GM12892 (cell line): ENCODE results near the gene TSPAN5.

Experiments used
- POLR2A ChIP-seq: IDR thresholded peaks from 2 replicates; pipeline ENCODE4 v1.6.1; 2011; ENCODE audit warnings: low read depth, low read length, control low read depth
- POLR2AphosphoS5 ChIP-seq: IDR thresholded peaks from 2 replicates; pipeline ENCODE4 v1.6.1; 2011; ENCODE audit warnings: low read depth, low read length, control low read depth

DNA sequence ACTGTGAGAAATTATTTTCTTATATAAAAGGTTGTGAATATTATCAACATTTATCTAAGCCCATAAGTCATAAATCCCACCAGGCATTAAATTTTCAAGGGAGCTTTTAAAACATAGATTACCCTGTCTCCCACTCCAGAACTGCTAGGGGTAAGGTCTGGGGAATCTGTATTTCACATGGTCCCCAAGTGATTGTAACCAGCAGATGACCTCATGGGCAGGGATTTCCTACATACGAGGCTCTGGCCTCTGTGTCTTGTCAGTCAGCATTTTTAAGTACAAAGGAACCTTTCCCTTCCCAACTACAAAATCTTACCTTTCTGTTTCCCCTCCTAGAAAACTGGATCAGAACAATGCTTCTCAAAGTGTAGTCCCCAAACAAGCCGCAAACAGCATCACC is 188.6 kb downstream of the TSPAN5 start:
- no peak for TF ChIP-seq POLR2AphosphoS5
- no peak for TF ChIP-seq POLR2A
